ENCODE measurements around the gene UXS1. TPM values are rescaled to one million over a fixed set of nuclear protein-coding genes. Genes with fewer than 3 reads are reported as not detected.

UXS1 gene
- total and polyA plus RNA-seq, 2 of the 8 experiments (the other 6 are each of a cell fraction or from before 2014, with no cell fraction given): 44.5 to 63.4 TPM

DNA sequence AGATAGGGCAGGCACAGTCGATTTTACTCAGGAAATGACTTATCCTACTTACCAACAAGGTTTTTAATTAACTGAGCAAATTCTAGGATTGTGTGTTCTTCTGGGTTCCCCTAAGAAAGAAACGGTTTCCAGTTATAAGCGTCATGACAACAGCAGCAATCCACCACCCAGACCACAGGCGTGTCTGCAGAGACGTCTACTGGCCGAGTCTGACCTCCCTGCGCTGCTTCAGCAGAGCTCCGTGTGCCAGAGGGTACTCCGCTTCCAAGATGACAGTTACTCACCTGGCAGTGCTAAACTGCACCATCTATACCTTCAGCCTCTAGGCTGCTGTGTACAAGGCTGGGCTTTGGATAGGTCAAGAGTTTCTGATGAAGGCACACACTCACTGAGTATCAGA, 95.4 kb downstream of the UXS1 start:
- Histone ChIP-seq H2BK5ac (ENCODE audit: low read depth, low read length) (no peak overlapping the region), H3K27ac (ENCODE audit: low read depth, low read length) (no peak overlapping the region), H3K18ac (ENCODE audit: extremely low read depth, low read length) (no peak overlapping the region), H4K91ac (replicated peaks; ENCODE audit: insufficient read length, low read length) (no peak overlapping the region), H3K9me3 (ENCODE audit: insufficient read depth in 2 of 2, low read depth in 1 of 2, low read length in 1 of 2) (no peaks in the 10 kb centered on the region), H2BK15ac (ENCODE audit: low read length) (no peak overlapping the region), H4K5ac (ENCODE audit: insufficient read length, low read depth, low read length) (no peak overlapping the region), H3K36me3 (ENCODE audit: control insufficient read depth in 2 of 4, insufficient read depth in 4 of 4, low read length in 3 of 4) (peaks cover 5 to 16% (median 14%) of the 10 kb centered on the region in 4 experiments; a peak in 5 of 8 replicates), H3K4me3 (ENCODE audit: extremely low read depth in 1 of 4, insufficient read depth in 2 of 4, low read depth in 3 of 4, low read length in 4 of 4) (no peak overlapping the region), H3K79me2 (ENCODE audit: control insufficient read depth in 1 of 2, insufficient read depth in 2 of 2, low read length in 2 of 2) (no peaks in the 10 kb centered on the region), H3K4ac (replicated peaks; ENCODE audit: insufficient read length, low read depth, low read length) (no peak overlapping the region), H2BK120ac (replicated peaks; ENCODE audit: low read depth, low read length) (no peak overlapping the region), H3K4me2 (ENCODE audit: insufficient read depth in 1 of 2, low read depth in 2 of 2, low read length in 2 of 2) (no peak overlapping the region), H3K23ac (ENCODE audit: insufficient read length) (no peak overlapping the region), H3K9ac (replicated peaks in 1 of 4; ENCODE audit: extremely low read depth in 1 of 4, low read depth in 3 of 4, low read length in 3 of 4) (no peak overlapping the region), H3K23me2 (ENCODE audit: low read depth, low read length) (no peaks in the 10 kb centered on the region), H4K8ac (ENCODE audit: extremely low read depth, insufficient read depth, low read length) (no peak overlapping the region), H2BK12ac (ENCODE audit: low read depth, low read length) (no peak overlapping the region), H3K14ac (ENCODE audit: insufficient read length) (no peak overlapping the region), H3K79me1 (ENCODE audit: low read depth, low read length) (no peaks in the 10 kb centered on the region), H2AFZ (ENCODE audit: low read length) (no peak overlapping the region), H3K4me1 (replicated peaks in 1 of 4; ENCODE audit: control insufficient read depth in 3 of 4, insufficient read depth in 4 of 4, low read length in 3 of 4) (peaks cover 0 to 10% (median 5%) of the 10 kb centered on the region in 4 experiments; a peak in 3 of 7 replicates), H3K56ac (replicated peaks; ENCODE audit: insufficient read length, low read depth, low read length) (no peak overlapping the region), H2AK5ac (ENCODE audit: low read depth, low read length) (no peak overlapping the region), H3K27me3 (replicated peaks in 1 of 4; ENCODE audit: control insufficient read depth in 3 of 4, extremely low read depth in 1 of 4, insufficient read depth in 3 of 4, low read length in 3 of 4) (no peaks in the 10 kb centered on the region), H4K20me1 (replicated peaks in 1 of 2; ENCODE audit: control insufficient read depth in 1 of 2, insufficient read depth in 2 of 2, low read length in 2 of 2) (peaks cover 0 to 2% of the 10 kb centered on the region in 2 experiments), H2BK20ac (ENCODE audit: low read length) (no peak overlapping the region)
- DNase-seq (ENCODE audit: low read depth in 1 of 2, low spot score in 2 of 2) (no peak), FAIRE-seq (no peak)
- TF ChIP-seq FOSL1 (IDR thresholded peaks at IDR 0.05; ENCODE audit: insufficient read depth, low read depth, low read length): no peak
- no peak for TF ChIP-seq HDAC2 (IDR thresholded peaks at IDR 0.05; ENCODE audit: borderline replicate concordance in 1 of 2, low read depth in 2 of 2, low read length in 2 of 2)
- TF ChIP-seq TAF1 (IDR thresholded peaks at IDR 0.05; ENCODE audit: low read depth, low read length): no peak
- TF ChIP-seq TEAD4 (IDR thresholded peaks at IDR 0.05; ENCODE audit: low read depth, low read length): no peak
- no peak for TF ChIP-seq SAP30 (IDR thresholded peaks at IDR 0.05; ENCODE audit: insufficient read depth, insufficient replicate concordance, low read length)
- no peak for TF ChIP-seq HDAC6 (IDR thresholded peaks at IDR 0.05; ENCODE audit: low read depth, low read length)
- TF ChIP-seq ZNF274 (IDR thresholded peaks at IDR 0.05; ENCODE audit: borderline replicate concordance, extremely low read depth, low read length): no peak
- TF ChIP-seq SIN3A (conservative IDR thresholded peaks at IDR 0.05 in 1 of 2, IDR thresholded peaks at IDR 0.05 in 1 of 2; ENCODE audit: low read depth in 1 of 2, low read length in 2 of 2): no peak
- WGBS, 2 experiments (ENCODE audit: extremely low coverage in 1 of 2, insufficient coverage in 1 of 2, insufficient read length in 1 of 2, insufficient replicate concordance in 2 of 2, low coverage in 1 of 2, low lambda C conversion rate in 2 of 2, missing lambda C conversion rate in 1 of 2): 85% methylated on average over 9 of the region's 9 CpGs; no CpG with 5 or more reads in 1 of the 2 experiments
- POLR2A ChIA-PET (ENCODE audit: partially characterized antibody): interaction anchor here (0.5 kb wide), 1 partner anchor 206 kb away, joined by 4 read pairs; no protein-coding TSS in a partner anchor
- CTCF ChIA-PET (ENCODE audit: partially characterized antibody): interaction anchor here (0.6 to 1.9 kb wide), 13 partner anchors 10 to 484 kb away, joined by 3 to 7 read pairs (median 3); no protein-coding TSS in a partner anchor

All from H1 (cell line).